Measurements from ENCODE around the gene HIBADH.

DNA sequence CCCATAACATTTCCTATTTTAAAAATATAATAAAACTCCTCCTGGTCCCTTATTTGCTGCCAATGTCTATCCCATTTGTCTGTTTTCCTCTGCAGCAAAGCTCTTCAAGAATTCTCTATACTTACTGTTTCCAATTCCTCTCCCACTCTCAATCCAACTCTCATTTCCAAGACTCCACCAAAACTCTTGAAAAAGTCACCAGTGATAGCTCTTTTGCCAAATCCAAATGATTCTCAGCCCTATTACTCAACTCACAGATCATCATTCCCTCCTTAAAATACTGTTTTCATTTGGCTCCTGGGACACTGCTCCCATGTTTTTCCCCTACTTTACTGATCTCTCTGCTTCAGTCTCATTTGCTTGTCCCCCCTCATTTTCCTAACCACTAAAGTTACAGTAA lies 139.4 kb downstream of the HIBADH start:
- TF ChIP-seq, protein P1, sequence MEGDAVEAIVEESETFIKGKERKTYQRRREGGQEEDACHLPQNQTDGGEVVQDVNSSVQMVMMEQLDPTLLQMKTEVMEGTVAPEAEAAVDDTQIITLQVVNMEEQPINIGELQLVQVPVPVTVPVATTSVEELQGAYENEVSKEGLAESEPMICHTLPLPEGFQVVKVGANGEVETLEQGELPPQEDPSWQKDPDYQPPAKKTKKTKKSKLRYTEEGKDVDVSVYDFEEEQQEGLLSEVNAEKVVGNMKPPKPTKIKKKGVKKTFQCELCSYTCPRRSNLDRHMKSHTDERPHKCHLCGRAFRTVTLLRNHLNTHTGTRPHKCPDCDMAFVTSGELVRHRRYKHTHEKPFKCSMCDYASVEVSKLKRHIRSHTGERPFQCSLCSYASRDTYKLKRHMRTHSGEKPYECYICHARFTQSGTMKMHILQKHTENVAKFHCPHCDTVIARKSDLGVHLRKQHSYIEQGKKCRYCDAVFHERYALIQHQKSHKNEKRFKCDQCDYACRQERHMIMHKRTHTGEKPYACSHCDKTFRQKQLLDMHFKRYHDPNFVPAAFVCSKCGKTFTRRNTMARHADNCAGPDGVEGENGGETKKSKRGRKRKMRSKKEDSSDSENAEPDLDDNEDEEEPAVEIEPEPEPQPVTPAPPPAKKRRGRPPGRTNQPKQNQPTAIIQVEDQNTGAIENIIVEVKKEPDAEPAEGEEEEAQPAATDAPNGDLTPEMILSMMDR (IDR thresholded peaks at IDR 0.05 in 8 of 11, conservative IDR thresholded peaks at IDR 0.05 in 3 of 11), result no peak
- TF ChIP-seq POLR2AphosphoS5 (IDR thresholded peaks at IDR 0.05), result no peak
